Suprapubic skin (tissue), 4 donors: Measurements from ENCODE around the gene GRID1. TPM values are rescaled to one million over a fixed set of nuclear protein-coding genes. Genes with fewer than 3 reads are reported as not detected.

Experiments used
- DNase-seq, 2 donors: peaks; one replicate each; pipeline ENCODE4 v3.0.0-alpha.2; 2019; ENCODE audit warnings: low spot score in 2 of 2
- H3K27ac ChIP-seq: fragments of 200-600 bp; sonication (generic); one replicate; pipeline ENCODE4 v1.5.1; 2019
- H3K27me3 ChIP-seq: fragments of 200-600 bp; sonication (generic); one replicate; pipeline ENCODE4 v1.5.1; 2019
- H3K36me3 ChIP-seq: fragments of 200-600 bp; sonication (generic); one replicate; pipeline ENCODE4 v1.5.1; 2019
- H3K4me1 ChIP-seq: fragments of 200-600 bp; sonication (generic); one replicate; pipeline ENCODE4 v1.5.1; 2019
- H3K4me3 ChIP-seq: fragments of 200-600 bp; sonication (generic); one replicate; pipeline ENCODE4 v1.5.1; 2019; ENCODE audit warnings: mild to moderate bottlenecking
- H3K9me3 ChIP-seq: fragments of 200-600 bp; sonication (generic); one replicate; pipeline ENCODE4 v1.5.1; 2019
- EP300 ChIP-seq: sonication (generic); formaldehyde crosslinking; IDR thresholded peaks from one replicate; pipeline ENCODE4 v1.6.1; 2017; ENCODE audit warnings: antibody characterized with exemption
- POLR2A ChIP-seq, 2 donors: fragments of 450-650 bp; IDR thresholded peaks; one replicate each; pipeline ENCODE4 v1.6.1; 2017; ENCODE audit warnings: antibody characterized with exemption in 2 of 2, mild to moderate bottlenecking in 2 of 2, moderate library complexity in 2 of 2
- POLR2AphosphoS5 ChIP-seq, 3 donors: sonication (generic); formaldehyde crosslinking; IDR thresholded peaks; one replicate each; pipeline ENCODE4 v1.6.1; 2017; ENCODE audit warnings: antibody characterized with exemption in 3 of 3
- WGBS: methylation state at CpG from one replicate; pipeline ENCODE4 v1.1.5; 2018; 5-methylcytosine and 5-hydroxymethylcytosine counted together
- total RNA-seq, 4 donors: library from RNA; depleted of rRNA; stranded (reverse); fragments of >200 nt; gene quantifications; one replicate each; pipeline ENCODE4 v1.1.0, GENCODE V29; 2016
- TF ChIP-seq, protein P1 (sequence below), 2 donors: fragments of 200-600 bp in 1 of 2; fragments of 450-650 bp in 1 of 2; sonication (generic) in 1 of 2; IDR thresholded peaks; one replicate each; pipeline ENCODE4 v1.5.1; 2016 to 2019; ENCODE audit warnings: antibody characterized with exemption in 2 of 2, mild to moderate bottlenecking in 1 of 2, moderate library complexity in 1 of 2

Gene GRID1
- total RNA-seq, 4 donors from 2014 or later, result 1.8 to 3.1 (median 2.4) TPM

DNA sequence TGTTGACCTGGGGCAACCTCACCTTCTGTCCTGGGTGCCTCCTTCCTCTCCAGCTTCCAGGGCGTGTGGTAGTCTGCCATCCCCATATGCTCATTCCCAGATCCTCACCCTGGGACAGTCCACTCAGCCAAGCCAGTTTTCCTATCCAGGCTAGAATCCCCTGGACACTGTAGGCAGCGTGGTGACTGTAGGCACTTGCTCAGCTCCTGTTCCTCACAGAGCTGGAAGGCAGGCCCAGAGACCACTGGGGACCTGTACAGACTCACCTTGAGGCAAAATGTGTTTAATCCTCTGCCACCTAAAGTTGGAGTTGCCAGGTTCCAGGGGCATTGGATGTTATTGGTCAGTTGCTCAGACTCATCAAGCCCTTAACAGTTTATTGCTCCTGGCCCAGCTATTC lies 2.4 kb upstream of the GRID1 start:
- Histone ChIP-seq H3K36me3 (no peaks in the 10 kb centered on the region), H3K4me3 (no peak overlapping the region), H3K27ac (no peak overlapping the region), H3K4me1 (peaks cover 35% of the 10 kb centered on the region), H3K9me3 (no peaks in the 10 kb centered on the region), H3K27me3 (peaks cover 73% of the 10 kb centered on the region)
- 88% methylated on average over 2 of the region's 2 CpGs for WGBS
- DNase-seq, result peak; percentile 24 to 25
- TF ChIP-seq EP300, result no peak
- no peak for TF ChIP-seq POLR2A (IDR thresholded peaks at IDR 0.05)
- TF ChIP-seq POLR2AphosphoS5 (IDR thresholded peaks at IDR 0.05), result no peak
- TF ChIP-seq, protein P1, sequence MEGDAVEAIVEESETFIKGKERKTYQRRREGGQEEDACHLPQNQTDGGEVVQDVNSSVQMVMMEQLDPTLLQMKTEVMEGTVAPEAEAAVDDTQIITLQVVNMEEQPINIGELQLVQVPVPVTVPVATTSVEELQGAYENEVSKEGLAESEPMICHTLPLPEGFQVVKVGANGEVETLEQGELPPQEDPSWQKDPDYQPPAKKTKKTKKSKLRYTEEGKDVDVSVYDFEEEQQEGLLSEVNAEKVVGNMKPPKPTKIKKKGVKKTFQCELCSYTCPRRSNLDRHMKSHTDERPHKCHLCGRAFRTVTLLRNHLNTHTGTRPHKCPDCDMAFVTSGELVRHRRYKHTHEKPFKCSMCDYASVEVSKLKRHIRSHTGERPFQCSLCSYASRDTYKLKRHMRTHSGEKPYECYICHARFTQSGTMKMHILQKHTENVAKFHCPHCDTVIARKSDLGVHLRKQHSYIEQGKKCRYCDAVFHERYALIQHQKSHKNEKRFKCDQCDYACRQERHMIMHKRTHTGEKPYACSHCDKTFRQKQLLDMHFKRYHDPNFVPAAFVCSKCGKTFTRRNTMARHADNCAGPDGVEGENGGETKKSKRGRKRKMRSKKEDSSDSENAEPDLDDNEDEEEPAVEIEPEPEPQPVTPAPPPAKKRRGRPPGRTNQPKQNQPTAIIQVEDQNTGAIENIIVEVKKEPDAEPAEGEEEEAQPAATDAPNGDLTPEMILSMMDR (IDR thresholded peaks at IDR 0.05), result no peak

DNA sequence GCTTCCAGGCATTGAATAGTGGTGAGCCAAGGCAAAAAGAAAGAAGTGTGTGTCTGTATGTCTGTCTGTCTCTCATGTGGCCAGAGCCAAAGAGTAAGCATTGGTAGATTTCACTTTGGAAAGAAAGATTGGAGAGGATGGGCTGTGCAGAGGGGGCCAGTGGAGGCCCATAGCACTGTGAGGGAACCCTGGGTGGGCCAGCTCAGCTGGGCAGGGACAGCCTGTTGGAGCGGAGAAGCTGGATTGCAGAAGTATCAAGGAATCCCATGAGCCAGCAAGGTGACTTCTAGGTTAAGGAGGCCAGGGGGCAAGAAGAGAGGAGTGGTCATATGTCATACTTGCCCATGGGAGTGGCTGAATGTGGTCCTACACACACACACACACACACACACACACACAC lies 1.5 kb upstream of the GRID1 start:
- Histone ChIP-seq H3K27me3 (peaks cover 80% of the 10 kb centered on the region), H3K27ac (no peak overlapping the region), H3K4me1 (peaks cover 45% of the 10 kb centered on the region), H3K4me3 (no peak overlapping the region), H3K9me3 (no peaks in the 10 kb centered on the region), H3K36me3 (no peaks in the 10 kb centered on the region)
- WGBS, result 95% methylated on average over 1 of the region's 1 CpG
- peak; percentile 20 to 60 for DNase-seq
- no peak for TF ChIP-seq POLR2A (IDR thresholded peaks at IDR 0.05)
- TF ChIP-seq, protein P1 (IDR thresholded peaks at IDR 0.05), result no peak
- TF ChIP-seq POLR2AphosphoS5 (IDR thresholded peaks at IDR 0.05), result no peak
- TF ChIP-seq EP300, result no peak

DNA sequence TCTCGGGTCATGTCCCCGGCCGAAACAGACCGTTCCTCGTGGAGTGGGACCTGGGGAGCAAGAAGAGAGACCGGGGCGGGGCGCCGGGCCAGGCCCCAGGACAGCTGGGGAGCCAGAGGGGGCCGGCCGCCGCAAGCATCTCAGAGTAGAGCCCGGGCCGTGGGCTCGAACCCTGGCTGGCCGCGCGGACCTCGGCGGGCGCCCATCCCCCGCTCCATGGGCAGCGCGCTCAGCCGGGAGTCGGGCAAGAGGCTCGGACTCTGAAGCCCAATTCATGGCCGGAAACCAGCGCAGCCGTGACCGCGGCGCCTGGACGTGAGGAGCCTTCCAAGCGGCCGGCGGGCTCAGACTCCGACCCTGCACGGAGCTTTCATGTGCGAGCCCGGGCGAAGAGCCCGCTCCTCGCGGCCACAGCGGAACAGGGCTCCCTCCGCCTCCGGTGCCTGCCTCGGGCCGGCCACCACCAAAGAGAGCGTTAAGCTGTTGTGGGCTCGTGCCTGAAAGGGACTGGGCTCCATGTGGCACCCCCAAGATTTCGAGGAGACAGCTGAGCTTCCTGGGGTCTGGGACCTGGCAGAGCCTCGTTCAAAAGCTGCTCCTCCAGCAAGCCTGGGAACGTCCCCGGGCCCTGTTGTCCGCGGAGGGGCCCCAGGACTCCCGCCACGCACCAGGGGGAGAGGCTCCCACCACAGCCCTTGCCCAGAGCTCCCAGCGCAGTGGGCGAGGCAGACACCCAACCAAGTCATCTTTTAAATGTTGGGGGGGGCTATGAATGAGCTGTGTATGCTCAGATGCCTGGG lies 757 bp upstream of the GRID1 start:
- no peak overlapping the region for H3K27ac ChIP-seq
- H3K4me1 ChIP-seq, result peaks cover 45% of the 10 kb centered on the region
- no peaks in the 10 kb centered on the region for H3K36me3 ChIP-seq
- peaks cover 78% of the 10 kb centered on the region for H3K27me3 ChIP-seq
- H3K9me3 ChIP-seq, result no peaks in the 10 kb centered on the region
- WGBS, result 0% methylated on average over 23 of the region's 62 CpGs
- TF ChIP-seq EP300, result no peak
- no peak for TF ChIP-seq POLR2AphosphoS5 (IDR thresholded peaks at IDR 0.05)
- no peak for TF ChIP-seq POLR2A (IDR thresholded peaks at IDR 0.05)
- TF ChIP-seq, protein P1 (IDR thresholded peaks at IDR 0.05), result no peak
- DNase-seq, result peak; percentile 61 to 74
- peak overlapping the region; percentile 70 for H3K4me3 ChIP-seq

DNA sequence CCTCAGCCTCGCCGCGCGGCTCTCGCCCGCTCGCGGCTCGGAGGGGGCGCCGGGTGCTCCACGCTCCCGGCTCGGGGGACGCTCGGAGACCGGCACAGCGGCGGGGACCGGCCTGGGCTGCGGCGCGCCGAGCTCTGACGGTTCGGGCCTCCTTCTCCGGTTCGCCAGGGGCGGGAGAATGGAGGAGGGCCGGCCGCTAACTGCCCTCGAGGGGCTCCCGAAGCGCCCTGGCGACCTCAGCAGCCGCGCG lies 232 bp upstream of the GRID1 start:
- H3K9me3 ChIP-seq, result no peaks in the 10 kb centered on the region
- H3K4me3 ChIP-seq, result peak overlapping the region; percentile 70
- H3K36me3 ChIP-seq, result no peaks in the 10 kb centered on the region
- DNase-seq, result peak; percentile 64 to 78
- TF ChIP-seq POLR2A (IDR thresholded peaks at IDR 0.05) (no peak), EP300 (no peak), POLR2AphosphoS5 (IDR thresholded peaks at IDR 0.05) (no peak)
- TF ChIP-seq, protein P1 (IDR thresholded peaks at IDR 0.05), result no peak
- peaks cover 73% of the 10 kb centered on the region for H3K27me3 ChIP-seq
- no CpG with 5 or more reads among the region's 38 CpGs for WGBS
- H3K27ac ChIP-seq, result no peak overlapping the region
- H3K4me1 ChIP-seq, result peaks cover 45% of the 10 kb centered on the region

DNA sequence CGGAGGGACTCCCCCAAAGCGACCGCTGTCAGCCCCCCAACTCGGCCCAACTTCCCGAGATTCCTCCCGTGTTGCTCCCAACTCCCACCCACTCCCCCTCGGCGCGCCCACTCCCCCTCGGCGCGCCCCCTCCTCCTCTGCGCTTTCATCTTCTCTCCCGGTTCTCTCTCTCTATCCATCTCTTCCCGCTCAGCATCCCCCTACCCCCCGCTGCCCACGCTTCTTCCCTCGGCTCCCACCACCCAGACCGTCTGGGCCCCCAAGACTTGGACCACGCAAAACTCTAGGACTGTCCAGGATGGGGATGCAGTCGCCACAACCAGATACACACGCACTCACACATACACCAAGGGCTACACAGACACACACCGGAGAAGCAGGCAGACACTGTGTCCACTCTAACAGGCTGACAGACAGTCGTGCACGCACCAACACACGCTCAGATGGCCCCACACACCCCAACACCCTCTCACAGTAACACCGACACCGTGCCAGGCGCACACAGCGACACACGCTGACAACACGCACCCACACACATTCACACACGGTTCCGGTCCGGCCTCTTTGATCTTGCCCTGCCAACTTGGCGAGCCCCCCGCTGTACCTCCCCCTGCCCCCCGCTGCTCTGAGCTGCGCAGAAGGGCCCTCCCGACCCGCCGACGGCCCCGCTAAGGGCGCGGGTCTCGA lies 1.1 kb downstream of the GRID1 start:
- Histone ChIP-seq H3K27ac (no peak overlapping the region), H3K9me3 (no peaks in the 10 kb centered on the region), H3K4me1 (peaks cover 47% of the 10 kb centered on the region), H3K27me3 (peaks cover 66% of the 10 kb centered on the region), H3K4me3 (peak overlapping the region; percentile 70), H3K36me3 (no peaks in the 10 kb centered on the region)
- 4% methylated on average over 22 of the region's 47 CpGs for WGBS
- DNase-seq, result peak; percentile 57 to 71
- TF ChIP-seq POLR2AphosphoS5 (IDR thresholded peaks at IDR 0.05) (no peak), POLR2A (IDR thresholded peaks at IDR 0.05) (no peak), EP300 (no peak)
- TF ChIP-seq, protein P1 (IDR thresholded peaks at IDR 0.05), result no peak
